Measurements from ENCODE around the gene GSTA1.
"Not testable (repeated sequence)": the region's sequence is repeated elsewhere in the genome, so short reads cannot be mapped to it uniquely, and the experiment has no call there.

DNA sequence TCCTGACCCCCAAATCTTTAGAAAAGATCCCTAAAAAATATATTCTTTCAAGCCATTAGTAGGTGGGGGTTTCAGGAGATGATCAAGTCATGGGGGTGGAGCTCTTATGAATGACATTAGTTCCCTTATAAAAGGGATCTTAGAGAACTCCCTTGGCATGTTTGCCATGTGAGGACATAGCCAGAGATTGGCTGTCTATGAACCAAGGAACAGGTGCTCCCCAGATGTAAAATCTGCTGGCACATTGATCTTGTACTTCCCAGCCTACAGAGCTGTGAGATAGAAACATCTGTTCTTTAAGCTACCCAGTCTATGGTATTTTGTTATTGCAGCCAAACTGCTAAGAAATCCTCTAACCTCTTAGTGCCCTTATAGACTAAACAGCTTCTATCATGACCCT lies 36.0 kb downstream of the GSTA1 start:
- not testable (repeated sequence) for TF ChIP-seq EZH2 (IDR thresholded peaks at IDR 0.05; ENCODE audit: insufficient read depth, poor library complexity, severe bottlenecking); EZH2phosphoT487 (IDR thresholded peaks at IDR 0.05; ENCODE audit: insufficient read depth, low read depth)
